OCI-M2 (cell line): ENCODE data around the gene SDHAF3.
A peak's percentile ranks its signal among the peaks of the same experiment; 100 is the strongest.
"Not testable (repeated sequence)": the region's sequence is repeated elsewhere in the genome, so short reads cannot be mapped to it uniquely, and the experiment has no call there.

Experiments used
- DNase-seq: peaks from one replicate; lab custom pipeline; 2025; ENCODE audit not compliant: unreplicated experiment; lab: John Stamatoyannopoulos, UW

The SDHAF3 gene

GRCh38 chr7:97117372-97118188, at the start of gene SDHAF3:
Gene SDHAF3 (plus strand): TSS chr7:97117698. CDS start chr7:97117724, 26 bp downstream.
- peak; percentile 65 for DNase-seq

GRCh38 chr7:97072025-97072424, 45.5 kb upstream of the SDHAF3 start:
- not testable (repeated sequence) for DNase-seq

GRCh38 chr7:97075928-97076327, 41.6 kb upstream of the SDHAF3 start:
- DNase-seq, result no peak

- DNase-seq, result no peak
Measured at GRCh38 chr7:97078023-97078969, 39.2 kb upstream of the SDHAF3 start.

- no peak for DNase-seq
Measured at GRCh38 chr7:97079300-97079699, 38.2 kb upstream of the SDHAF3 start.

GRCh38 chr7:97081521-97082300, 35.8 kb upstream of the SDHAF3 start:
- DNase-seq, result no peak

GRCh38 chr7:97088364-97088763, 29.1 kb upstream of the SDHAF3 start:
- DNase-seq, result no peak

GRCh38 chr7:97089771-97090170, 27.7 kb upstream of the SDHAF3 start:
- DNase-seq, result no peak

GRCh38 chr7:97090761-97091353, 26.6 kb upstream of the SDHAF3 start:
- no peak for DNase-seq

GRCh38 chr7:97094284-97094930, 23.1 kb upstream of the SDHAF3 start:
- no peak for DNase-seq

- no peak for DNase-seq
Measured at GRCh38 chr7:97096037-97096436, 21.5 kb upstream of the SDHAF3 start.

- no peak for DNase-seq
Measured at GRCh38 chr7:97096661-97097060, 20.8 kb upstream of the SDHAF3 start.

GRCh38 chr7:97104719-97105238, 12.7 kb upstream of the SDHAF3 start:
- peak; percentile 23 for DNase-seq

- no peak for DNase-seq
Measured at GRCh38 chr7:97107192-97107800, 10.2 kb upstream of the SDHAF3 start.

- DNase-seq, result peak; percentile 4
Measured at GRCh38 chr7:97116308-97116707, 1.2 kb upstream of the SDHAF3 start.

GRCh38 chr7:97117035-97117371, 495 bp upstream of the SDHAF3 start:
- DNase-seq, result no peak

- DNase-seq, result no peak
Measured at GRCh38 chr7:97118306-97118917, 914 bp downstream of the SDHAF3 start.

- DNase-seq, result no peak
Measured at GRCh38 chr7:97119747-97120146, 2.2 kb downstream of the SDHAF3 start.
